SU-DHL-6 (cell line): ENCODE measurements around the gene SEPHS1.

Experiments
- EZH2phosphoT487 ChIP-seq: fragments of 200-600 bp; sonication (generic), shearing (Covaris generic); conservative IDR thresholded peaks from 2 replicates; pipeline ENCODE4 v1.6.1; 2018; ENCODE audit warnings: mild to moderate bottlenecking, antibody characterized with exemption, low read length, moderate library complexity, mixed read lengths
- TF ChIP-seq, protein P1 (sequence below): fragments of 200-600 bp; sonication (generic); IDR thresholded peaks from one replicate; pipeline ENCODE4 v1.5.1; 2017; ENCODE audit warnings: antibody characterized with exemption, mild to moderate bottlenecking, low read length, moderate library complexity; ENCODE audit not compliant: insufficient read depth, poor library complexity, severe bottlenecking

DNA sequence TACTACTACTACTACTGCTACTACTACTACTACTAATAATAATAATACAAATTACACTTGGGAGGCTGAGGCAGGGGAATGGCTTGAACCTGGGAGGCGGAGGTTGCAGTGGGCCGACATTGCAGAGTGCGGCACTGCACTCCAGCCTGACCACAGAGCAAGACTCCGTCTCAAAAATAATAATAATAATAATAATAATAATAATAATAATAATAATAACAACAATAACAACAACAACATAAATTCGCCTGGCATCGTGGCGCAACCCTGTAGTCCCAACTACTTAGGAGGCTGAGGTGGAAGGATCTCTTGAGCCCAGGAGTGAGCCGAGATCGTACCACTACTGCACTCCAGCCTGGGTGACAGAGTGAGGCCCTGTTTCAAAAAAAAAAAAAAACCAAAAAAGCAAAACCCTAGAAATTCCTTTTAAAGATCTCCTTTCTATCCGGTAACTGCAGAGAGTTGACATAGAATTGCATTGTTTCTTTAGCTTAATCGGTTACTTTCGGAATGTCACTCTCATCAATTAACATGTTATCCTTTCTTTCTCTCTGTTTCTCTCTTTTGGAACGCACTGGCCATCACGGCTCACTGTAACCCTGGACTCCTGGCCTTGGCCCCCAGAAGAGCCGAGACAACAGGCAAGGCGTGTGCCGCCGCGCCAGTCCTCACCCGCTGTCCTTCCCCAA, 49.2 kb downstream of the SEPHS1 start:
- TF ChIP-seq, protein P1, sequence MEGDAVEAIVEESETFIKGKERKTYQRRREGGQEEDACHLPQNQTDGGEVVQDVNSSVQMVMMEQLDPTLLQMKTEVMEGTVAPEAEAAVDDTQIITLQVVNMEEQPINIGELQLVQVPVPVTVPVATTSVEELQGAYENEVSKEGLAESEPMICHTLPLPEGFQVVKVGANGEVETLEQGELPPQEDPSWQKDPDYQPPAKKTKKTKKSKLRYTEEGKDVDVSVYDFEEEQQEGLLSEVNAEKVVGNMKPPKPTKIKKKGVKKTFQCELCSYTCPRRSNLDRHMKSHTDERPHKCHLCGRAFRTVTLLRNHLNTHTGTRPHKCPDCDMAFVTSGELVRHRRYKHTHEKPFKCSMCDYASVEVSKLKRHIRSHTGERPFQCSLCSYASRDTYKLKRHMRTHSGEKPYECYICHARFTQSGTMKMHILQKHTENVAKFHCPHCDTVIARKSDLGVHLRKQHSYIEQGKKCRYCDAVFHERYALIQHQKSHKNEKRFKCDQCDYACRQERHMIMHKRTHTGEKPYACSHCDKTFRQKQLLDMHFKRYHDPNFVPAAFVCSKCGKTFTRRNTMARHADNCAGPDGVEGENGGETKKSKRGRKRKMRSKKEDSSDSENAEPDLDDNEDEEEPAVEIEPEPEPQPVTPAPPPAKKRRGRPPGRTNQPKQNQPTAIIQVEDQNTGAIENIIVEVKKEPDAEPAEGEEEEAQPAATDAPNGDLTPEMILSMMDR, result no peak
- no peak for TF ChIP-seq EZH2phosphoT487
